HEK293 (cell line): ENCODE data around the gene IFT27.
A peak's percentile ranks its signal among the peaks of the same experiment; 100 is the strongest.
"Not testable (repeated sequence)": the region's sequence is repeated elsewhere in the genome, so short reads cannot be mapped to it uniquely, and the experiment has no call there.

Source experiments
- CTCF ChIA-PET: fragments of 350-600 bp; formaldehyde crosslinking; extraction: SDS; loops from one replicate; lab custom pipeline; 2021; ENCODE audit warnings: antibody characterized with exemption; lab: Yijun Ruan, JAX
- POLR2A ChIA-PET: fragments of 300-600 bp; formaldehyde crosslinking; extraction: SDS; loops from one replicate; lab custom pipeline; 2020; ENCODE audit warnings: antibody characterized with exemption, inconsistent platforms; lab: Yijun Ruan, JAX
- H3K27ac ChIP-seq: fragments of 200-500 bp; sonication (Bioruptor generic); 2 replicates; pipeline ENCODE4 v1.5.1; 2014; ENCODE audit warnings: low read depth, low read length, control low read depth, inconsistent platforms; ENCODE audit errors: extremely low read depth
- H3K36me3 ChIP-seq, 2 experiments: fragments of 200-500 bp in 1 of 2; sonication (Bioruptor generic) in 1 of 2; 1 replicate in 1 of 2; 2 replicates in 1 of 2; pipeline ENCODE4 v1.5.1; 2014 to 2017; ENCODE audit warnings: inconsistent platforms in 2 of 2, low read length in 2 of 2; ENCODE audit not compliant: control insufficient read depth in 2 of 2, insufficient read depth in 1 of 2
- H3K4me1 ChIP-seq: fragments of 200-500 bp; sonication (Bioruptor generic); 2 replicates; pipeline ENCODE4 v1.5.1; 2014; ENCODE audit warnings: mild to moderate bottlenecking, low read length, inconsistent platforms; ENCODE audit not compliant: control insufficient read depth, insufficient read depth
- H3K4me3 ChIP-seq: 2 replicates; pipeline ENCODE4 v1.5.1; 2011; ENCODE audit warnings: low read depth, mild to moderate bottlenecking, control low read depth, low read length, moderate library complexity
- H3K9me3 ChIP-seq: fragments of 200-500 bp; sonication (Bioruptor generic); 2 replicates; pipeline ENCODE4 v1.5.1; 2014; ENCODE audit warnings: low read depth, low read length, inconsistent platforms; ENCODE audit not compliant: control insufficient read depth, insufficient read depth
- HIC1 ChIP-seq: fragments of 450-650 bp; formaldehyde crosslinking; IDR thresholded peaks from 2 replicates; pipeline ENCODE4 v1.5.1; 2016; ENCODE audit warnings: missing biosample characterization, missing genetic modification characterization
- HOXA7 ChIP-seq: sonication (generic); formaldehyde crosslinking; IDR thresholded peaks from 2 replicates; pipeline ENCODE4 v1.8.1; 2022; ENCODE audit warnings: missing genetic modification reagents, borderline replicate concordance
- KLF10 ChIP-seq: fragments of 450-650 bp; IDR thresholded peaks from 2 replicates; pipeline ENCODE4 v1.5.1; 2018; ENCODE audit warnings: missing biosample characterization, mild to moderate bottlenecking, missing genetic modification characterization
- OVOL3 ChIP-seq: fragments of 450-650 bp; formaldehyde crosslinking; IDR thresholded peaks from 2 replicates; pipeline ENCODE4 v1.5.1; 2016; ENCODE audit warnings: missing biosample characterization, missing genetic modification characterization
- RBAK ChIP-seq: fragments of 450-650 bp; formaldehyde crosslinking; IDR thresholded peaks from 2 replicates; pipeline ENCODE4 v1.5.1; 2016; ENCODE audit warnings: missing biosample characterization, missing genetic modification characterization
- SP7 ChIP-seq: fragments of 450-650 bp; formaldehyde crosslinking; IDR thresholded peaks from 2 replicates; pipeline ENCODE4 v1.5.1; 2016; ENCODE audit warnings: missing biosample characterization, missing genetic modification characterization
- ZBTB7A ChIP-seq: fragments of 450-650 bp; formaldehyde crosslinking; IDR thresholded peaks from 2 replicates; pipeline ENCODE4 v1.5.1; 2016; ENCODE audit warnings: low read depth, missing biosample characterization, missing genetic modification characterization
- ZEB2 ChIP-seq: fragments of 450-650 bp; formaldehyde crosslinking; IDR thresholded peaks from 2 replicates; pipeline ENCODE4 v1.5.1; 2016; ENCODE audit warnings: missing biosample characterization, missing genetic modification characterization
- ZIC2 ChIP-seq: fragments of 450-650 bp; formaldehyde crosslinking; IDR thresholded peaks from 2 replicates; pipeline ENCODE4 v1.5.1; 2016; ENCODE audit warnings: missing biosample characterization, missing genetic modification characterization
- ZNF23 ChIP-seq: fragments of 450-650 bp; formaldehyde crosslinking; IDR thresholded peaks from 2 replicates; pipeline ENCODE4 v1.5.1; 2016; ENCODE audit warnings: missing biosample characterization, missing genetic modification characterization, borderline replicate concordance
- ZNF266 ChIP-seq: fragments of 450-650 bp; formaldehyde crosslinking; IDR thresholded peaks from 2 replicates; pipeline ENCODE4 v1.5.1; 2016; ENCODE audit warnings: missing biosample characterization, missing genetic modification characterization, low read depth
- ZNF324 ChIP-seq: fragments of 450-650 bp; formaldehyde crosslinking; IDR thresholded peaks from 2 replicates; pipeline ENCODE4 v1.5.1; 2016; ENCODE audit warnings: missing biosample characterization, missing genetic modification characterization
- ZNF341 ChIP-seq: fragments of 450-650 bp; formaldehyde crosslinking; IDR thresholded peaks from 2 replicates; pipeline ENCODE4; 2016; ENCODE audit warnings: low read depth, missing biosample characterization, missing genetic modification characterization
- ZNF544 ChIP-seq: fragments of 450-650 bp; formaldehyde crosslinking; IDR thresholded peaks from 2 replicates; pipeline ENCODE4 v1.5.0; 2017; ENCODE audit warnings: missing biosample characterization, missing genetic modification characterization
- ZNF621 ChIP-seq: fragments of 450-650 bp; formaldehyde crosslinking; IDR thresholded peaks from 2 replicates; pipeline ENCODE4 v1.5.1; 2017; ENCODE audit warnings: missing biosample characterization, missing genetic modification characterization
- ZNF623 ChIP-seq: fragments of 450-650 bp; formaldehyde crosslinking; IDR thresholded peaks from 2 replicates; pipeline ENCODE4 v1.5.1; 2016; ENCODE audit warnings: missing biosample characterization, missing genetic modification characterization
- ZNF645 ChIP-seq: fragments of 450-650 bp; formaldehyde crosslinking; IDR thresholded peaks from 2 replicates; pipeline ENCODE4; 2016; ENCODE audit warnings: missing biosample characterization, missing genetic modification characterization
- ZNF670 ChIP-seq: fragments of 450-650 bp; formaldehyde crosslinking; IDR thresholded peaks from 2 replicates; pipeline ENCODE4 v1.5.1; 2016; ENCODE audit warnings: missing biosample characterization, missing genetic modification characterization, low read depth
- ZNF677 ChIP-seq: fragments of 450-650 bp; IDR thresholded peaks from 2 replicates; pipeline ENCODE4 v1.5.0; 2018; ENCODE audit warnings: missing biosample characterization, mild to moderate bottlenecking, missing genetic modification characterization, moderate library complexity
- ZSCAN23 ChIP-seq: fragments of 450-650 bp; formaldehyde crosslinking; IDR thresholded peaks from 2 replicates; pipeline ENCODE4 v1.5.1; 2016; ENCODE audit warnings: missing biosample characterization, missing genetic modification characterization

Gene IFT27

GRCh38 chr22:36733271-36733670 is 42.6 kb downstream of the IFT27 start:
- ChIA-PET CTCF (interaction anchor here (1.6 kb wide), 1 partner anchor 124 kb away, joined by 4 read pairs; no protein-coding TSS in a partner anchor), POLR2A (no interaction called here)
- H3K4me3 ChIP-seq: no peak overlapping the region
- no peaks in the 10 kb centered on the region for H3K4me1 ChIP-seq
- H3K36me3 ChIP-seq: no peaks in the 10 kb centered on the region
- TF ChIP-seq ZIC2 (no peak), ZNF544 (tag by site-specific recombination) (no peak), ZNF266 (tag by site-specific recombination) (no peak), ZNF677 (tag by site-specific recombination) (no peak), ZNF324 (tag by site-specific recombination) (no peak), ZSCAN23 (no peak), ZNF670 (no peak), HIC1 (tag by site-specific recombination) (no peak), RBAK (tag by site-specific recombination) (no peak), ZNF341 (tag by site-specific recombination) (no peak), ZNF645 (tag by site-specific recombination) (no peak), ZEB2 (tag by site-specific recombination) (no peak), ZBTB7A (no peak), ZNF23 (tag by site-specific recombination) (no peak), KLF10 (tag by site-specific recombination) (no peak), OVOL3 (tag by site-specific recombination) (no peak), SP7 (no peak), HOXA7 (CRISPR knock-in tag) (no peak)
- no peak overlapping the region for H3K27ac ChIP-seq
- no peaks in the 10 kb centered on the region for H3K9me3 ChIP-seq

GRCh38 chr22:36732609-36733008 is 43.3 kb downstream of the IFT27 start:
- CTCF ChIA-PET: interaction anchor here (1.6 kb wide), 1 partner anchor 125 kb away, joined by 4 read pairs; no protein-coding TSS in a partner anchor

GRCh38 chr22:36731916-36732315 is 44.0 kb downstream of the IFT27 start:
- peak; percentile 87 for TF ChIP-seq ZNF623
- no peak for TF ChIP-seq ZNF621
- ChIA-PET CTCF (no interaction called here), POLR2A (no interaction called here)
- H3K36me3 ChIP-seq: no peaks in the 10 kb centered on the region
- no peak overlapping the region for H3K27ac ChIP-seq
- H3K4me3 ChIP-seq: no peak overlapping the region
- no peaks in the 10 kb centered on the region for H3K9me3 ChIP-seq
- no peaks in the 10 kb centered on the region for H3K4me1 ChIP-seq

More at GRCh38 chr22:36732609-36733008, 43.3 kb downstream of the IFT27 start:
- POLR2A ChIA-PET: no interaction called here
- H3K36me3 ChIP-seq: no peaks in the 10 kb centered on the region
- no peaks in the 10 kb centered on the region for H3K9me3 ChIP-seq
- H3K4me1 ChIP-seq: no peaks in the 10 kb centered on the region
- H3K4me3 ChIP-seq: no peak overlapping the region
- no peak overlapping the region for H3K27ac ChIP-seq
- no peak for TF ChIP-seq OVOL3 (tag by site-specific recombination)
- peak; percentile 77 for TF ChIP-seq ZNF623
- TF ChIP-seq, all 188 proteins: peak for 1

GRCh38 chr22:36731321-36731720 is 44.6 kb downstream of the IFT27 start:
- H3K36me3 ChIP-seq, H3K9me3 ChIP-seq, H3K4me1 ChIP-seq, POLR2A ChIA-PET, H3K27ac ChIP-seq, H3K4me3 ChIP-seq, CTCF ChIA-PET: not testable (repeated sequence)
